Stimulated activated CD8-positive, alpha-beta memory T cell treated with anti-CD3 and anti-CD28 coated beads, Interleukin-4, amount 100 ng/mL, for 24 hours (primary cell): ENCODE measurements around the gene LONP1.
"Not testable (repeated sequence)": the region's sequence is repeated elsewhere in the genome, so short reads cannot be mapped to it uniquely, and the experiment has no call there.

Experiments
- DNase-seq: peaks from one replicate; pipeline ENCODE4 v3.0.0-alpha.2; 2020; ENCODE audit warnings: low read depth

Gene LONP1, protein sequence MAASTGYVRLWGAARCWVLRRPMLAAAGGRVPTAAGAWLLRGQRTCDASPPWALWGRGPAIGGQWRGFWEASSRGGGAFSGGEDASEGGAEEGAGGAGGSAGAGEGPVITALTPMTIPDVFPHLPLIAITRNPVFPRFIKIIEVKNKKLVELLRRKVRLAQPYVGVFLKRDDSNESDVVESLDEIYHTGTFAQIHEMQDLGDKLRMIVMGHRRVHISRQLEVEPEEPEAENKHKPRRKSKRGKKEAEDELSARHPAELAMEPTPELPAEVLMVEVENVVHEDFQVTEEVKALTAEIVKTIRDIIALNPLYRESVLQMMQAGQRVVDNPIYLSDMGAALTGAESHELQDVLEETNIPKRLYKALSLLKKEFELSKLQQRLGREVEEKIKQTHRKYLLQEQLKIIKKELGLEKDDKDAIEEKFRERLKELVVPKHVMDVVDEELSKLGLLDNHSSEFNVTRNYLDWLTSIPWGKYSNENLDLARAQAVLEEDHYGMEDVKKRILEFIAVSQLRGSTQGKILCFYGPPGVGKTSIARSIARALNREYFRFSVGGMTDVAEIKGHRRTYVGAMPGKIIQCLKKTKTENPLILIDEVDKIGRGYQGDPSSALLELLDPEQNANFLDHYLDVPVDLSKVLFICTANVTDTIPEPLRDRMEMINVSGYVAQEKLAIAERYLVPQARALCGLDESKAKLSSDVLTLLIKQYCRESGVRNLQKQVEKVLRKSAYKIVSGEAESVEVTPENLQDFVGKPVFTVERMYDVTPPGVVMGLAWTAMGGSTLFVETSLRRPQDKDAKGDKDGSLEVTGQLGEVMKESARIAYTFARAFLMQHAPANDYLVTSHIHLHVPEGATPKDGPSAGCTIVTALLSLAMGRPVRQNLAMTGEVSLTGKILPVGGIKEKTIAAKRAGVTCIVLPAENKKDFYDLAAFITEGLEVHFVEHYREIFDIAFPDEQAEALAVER

DNA sequence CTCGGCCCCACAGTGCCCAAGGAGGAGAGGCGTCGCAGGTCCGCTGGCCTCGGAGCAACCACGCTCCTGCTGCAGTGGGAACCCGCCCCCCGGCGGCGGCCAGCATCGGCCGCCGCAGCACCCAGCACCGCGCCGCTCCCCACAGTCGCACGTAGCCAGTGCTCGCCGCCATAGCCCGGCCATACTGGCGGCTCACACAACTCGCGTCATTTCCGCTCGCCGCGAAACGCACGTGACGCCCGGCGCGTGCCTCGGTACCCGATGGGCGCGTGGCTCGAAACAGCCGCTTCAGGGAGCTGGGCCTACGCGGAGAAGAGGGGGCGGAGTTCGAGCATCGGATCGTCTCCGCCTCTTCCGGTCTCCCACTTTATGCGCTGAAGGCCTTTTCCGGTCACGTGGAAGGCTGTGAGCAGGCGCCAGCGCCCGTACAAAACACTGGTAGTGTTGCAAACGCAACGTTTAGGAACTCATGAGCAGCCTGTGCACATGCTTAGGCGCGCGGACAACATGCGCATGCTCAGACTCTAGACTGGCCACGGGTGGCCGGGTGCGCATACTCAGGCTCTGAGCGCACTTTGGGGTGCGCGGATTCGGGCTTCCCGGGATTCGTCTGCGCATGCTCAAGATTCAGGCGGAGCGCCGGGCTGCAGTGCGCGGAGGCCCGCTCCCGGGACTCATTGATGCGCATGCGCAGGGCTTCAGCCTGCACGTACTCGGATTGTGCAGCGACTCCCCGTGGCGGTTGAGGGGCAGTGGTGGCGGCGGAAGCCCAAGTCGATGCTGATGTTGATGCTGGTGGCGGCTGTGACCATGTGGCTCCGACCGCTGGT lies at the start of gene LONP1, which contains the start of gene CATSPERD:
LONP1 (minus strand) TSS at position 186 of the 830 bp plus-strand sequence; CDS start at position 172, 14 bp downstream.
CATSPERD (plus strand) TSS at position 677 of the 830 bp plus-strand sequence; CDS start at position 778, 101 bp downstream.
- DNase-seq = peak; percentile 96

DNA sequence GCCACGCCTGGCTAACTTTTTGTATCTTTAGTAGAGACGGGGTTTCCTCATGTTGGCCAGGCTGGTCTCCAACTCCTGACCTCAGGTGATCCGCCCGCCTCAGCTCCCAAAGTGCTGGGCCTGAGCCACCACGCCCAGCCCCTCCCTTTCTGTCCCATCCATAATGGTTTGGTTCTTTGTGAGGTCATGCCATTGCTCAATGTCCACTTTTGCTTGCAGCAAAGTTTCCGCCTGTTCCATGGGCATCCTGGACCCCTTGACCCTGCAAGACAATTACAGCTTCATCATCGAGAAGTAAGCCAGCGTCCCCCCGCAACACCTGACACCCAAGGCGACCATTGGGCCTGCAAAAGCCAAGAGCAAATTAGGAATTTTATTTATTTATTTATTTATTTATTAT lies 48.0 kb upstream of the LONP1 start:
- DNase-seq = no peak

DNA sequence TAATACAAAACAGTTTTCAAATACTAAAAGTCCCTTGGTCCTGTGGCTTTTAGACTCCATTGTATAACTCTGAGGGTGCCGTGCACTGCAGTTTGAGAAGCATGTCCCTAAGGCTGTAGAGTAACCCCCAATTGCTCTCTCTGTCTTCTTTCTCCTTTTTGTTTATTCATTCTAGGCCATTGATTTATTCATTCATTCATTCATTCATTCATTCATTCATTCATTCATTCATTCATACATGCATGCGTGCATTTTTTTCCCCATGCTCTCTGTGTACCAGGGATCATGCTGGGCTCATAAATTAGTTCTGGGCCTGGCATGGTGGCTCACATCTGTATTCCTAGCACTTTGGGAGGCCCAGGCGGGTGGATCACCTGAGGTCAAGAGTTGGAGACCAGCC lies 45.3 kb upstream of the LONP1 start:
- no peak for DNase-seq

DNA sequence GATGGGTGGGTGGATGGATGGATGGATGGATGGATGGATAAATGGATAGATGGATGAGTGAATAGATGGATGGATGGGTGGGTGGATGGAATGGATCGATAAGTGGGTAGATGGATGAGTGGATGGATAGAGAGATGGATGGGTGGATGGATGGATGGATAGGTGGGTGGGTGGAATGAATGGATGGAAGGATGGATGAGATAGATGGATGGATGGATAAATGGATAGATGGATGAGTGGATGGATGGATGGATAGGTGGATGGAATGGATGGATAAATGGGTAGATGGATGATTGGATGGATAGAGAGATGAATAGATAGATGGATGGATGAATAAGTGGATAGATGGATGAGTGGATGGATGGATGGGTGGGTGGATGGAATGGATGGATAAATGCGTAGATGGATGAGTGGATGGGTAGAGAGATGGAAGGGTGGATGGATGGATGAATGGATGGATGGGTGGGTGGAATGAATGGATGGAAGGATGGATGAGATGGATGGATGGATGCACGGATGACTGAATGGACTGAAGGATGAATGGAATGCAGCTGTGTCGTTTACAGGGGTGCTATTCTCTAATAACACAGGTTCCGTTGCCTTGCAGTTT lies 42.8 kb upstream of the LONP1 start:
- no peak for DNase-seq

DNA sequence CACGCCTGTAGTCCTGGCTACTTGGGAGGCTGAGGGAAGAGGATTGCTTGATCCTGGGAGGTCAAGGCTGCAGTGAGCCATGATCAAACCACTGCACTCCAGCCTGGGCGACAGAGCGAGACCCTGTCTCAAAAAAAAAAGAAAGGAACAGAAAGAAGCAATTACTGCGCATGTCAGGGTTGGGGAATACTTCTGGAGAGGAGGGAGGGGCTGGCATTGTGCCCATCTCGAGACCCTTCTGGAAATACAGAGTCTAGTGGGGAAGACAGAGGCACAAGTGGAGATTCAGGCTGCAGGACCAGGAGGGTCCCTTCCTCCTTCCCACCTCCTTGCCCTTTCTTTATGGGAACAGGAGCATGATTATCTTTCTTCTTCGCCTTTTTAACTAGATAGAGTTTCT lies 33.8 kb upstream of the LONP1 start:
- no peak for DNase-seq

DNA sequence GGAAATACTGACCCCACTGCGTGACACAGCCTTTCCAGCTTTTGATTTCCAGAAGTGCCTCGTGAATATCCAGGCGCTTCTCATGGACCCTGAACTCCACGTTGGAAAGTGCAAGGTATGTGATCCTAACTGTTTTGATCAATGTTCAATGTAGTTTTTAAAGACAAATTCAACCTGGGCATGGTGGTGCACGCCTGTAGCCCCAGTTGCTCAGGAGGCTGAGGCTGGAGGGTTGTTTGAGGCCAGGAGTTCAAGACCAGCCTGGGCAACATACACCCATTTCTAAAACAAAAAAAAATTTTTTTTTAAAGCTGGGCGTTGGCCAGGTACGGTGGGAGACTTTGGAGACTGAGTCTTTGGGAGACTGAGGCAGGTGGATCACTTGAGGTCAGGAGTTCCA lies 31.8 kb upstream of the LONP1 start:
- no peak for DNase-seq

DNA sequence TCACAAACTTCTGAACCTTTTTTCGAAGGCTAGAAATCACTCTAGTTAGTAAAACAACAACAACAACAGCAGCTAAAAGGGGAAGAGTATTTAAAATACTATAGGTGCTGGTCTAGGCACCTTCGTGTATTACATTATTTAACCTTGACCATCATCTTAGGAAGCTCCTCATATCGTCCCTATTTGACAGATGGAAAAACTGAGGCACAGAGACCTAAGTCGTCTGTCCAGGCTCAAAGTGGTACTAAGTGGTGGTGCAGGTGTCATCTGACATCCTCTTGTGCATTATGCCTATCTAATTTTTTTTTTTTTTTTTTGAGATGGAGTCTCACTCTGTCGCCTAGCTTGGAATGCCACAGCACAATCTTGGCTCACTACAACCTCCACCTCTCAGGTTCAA lies 29.6 kb upstream of the LONP1 start:
- DNase-seq = no peak

DNA sequence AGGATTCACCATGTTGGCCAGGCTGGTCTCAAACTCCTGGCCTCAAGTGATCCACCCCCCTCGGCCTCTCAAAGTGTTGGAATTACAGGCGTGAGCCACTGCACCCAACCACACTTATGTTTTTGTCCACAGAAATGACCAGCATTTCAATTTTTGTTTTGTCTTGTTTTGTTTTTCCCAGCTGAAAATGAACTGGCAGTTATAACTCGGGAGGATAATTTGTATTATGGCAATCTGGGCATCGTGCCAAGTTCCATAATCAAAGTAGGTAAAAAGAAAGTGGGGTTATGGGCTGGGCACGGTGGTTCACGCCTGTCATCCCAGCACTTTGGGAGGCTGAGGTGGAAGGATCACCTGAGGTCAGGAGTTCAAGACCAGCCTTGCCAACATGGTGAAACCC lies 29.0 kb upstream of the LONP1 start:
- DNase-seq = not testable (repeated sequence)

DNA sequence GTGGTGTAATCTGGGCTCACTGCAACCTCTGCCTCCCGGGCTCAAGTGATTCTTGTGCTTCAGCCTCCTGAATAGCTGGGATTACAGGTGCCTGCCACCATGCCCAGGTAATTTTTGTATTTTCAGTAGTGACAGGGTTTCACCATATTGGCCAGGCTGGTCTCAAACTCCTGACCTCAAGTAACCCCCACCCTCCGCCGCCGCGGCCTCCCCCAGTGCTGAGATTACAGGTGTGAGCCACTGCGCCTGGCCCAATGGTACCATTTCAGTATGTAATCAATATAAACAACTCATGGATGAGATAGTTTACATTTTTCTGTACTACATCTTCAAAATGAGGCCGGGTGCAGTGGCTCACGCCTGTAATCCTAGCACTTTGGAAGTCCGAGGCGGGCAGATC lies 25.1 kb upstream of the LONP1 start:
- not testable (repeated sequence) for DNase-seq

DNA sequence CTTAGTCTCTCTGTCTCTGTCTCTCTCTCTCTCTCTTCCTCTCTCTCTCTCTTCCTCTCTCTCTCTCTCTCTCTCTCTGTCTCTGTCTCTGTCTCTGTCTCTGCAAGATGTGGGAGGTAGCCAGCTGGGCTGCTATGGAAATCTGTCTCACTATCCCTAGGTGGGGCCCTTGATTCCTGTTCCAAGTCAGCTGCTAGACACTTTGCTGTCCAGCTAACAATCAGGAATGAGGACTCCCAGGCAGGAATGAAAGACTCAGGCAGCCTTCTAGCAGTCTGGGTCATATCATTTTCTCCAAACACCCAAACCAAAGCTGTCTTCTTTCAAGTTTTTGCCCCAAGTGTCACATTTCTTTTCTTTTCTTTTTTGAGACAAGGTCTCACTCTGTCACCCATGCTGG lies 23.7 kb upstream of the LONP1 start:
- DNase-seq = no peak

DNA sequence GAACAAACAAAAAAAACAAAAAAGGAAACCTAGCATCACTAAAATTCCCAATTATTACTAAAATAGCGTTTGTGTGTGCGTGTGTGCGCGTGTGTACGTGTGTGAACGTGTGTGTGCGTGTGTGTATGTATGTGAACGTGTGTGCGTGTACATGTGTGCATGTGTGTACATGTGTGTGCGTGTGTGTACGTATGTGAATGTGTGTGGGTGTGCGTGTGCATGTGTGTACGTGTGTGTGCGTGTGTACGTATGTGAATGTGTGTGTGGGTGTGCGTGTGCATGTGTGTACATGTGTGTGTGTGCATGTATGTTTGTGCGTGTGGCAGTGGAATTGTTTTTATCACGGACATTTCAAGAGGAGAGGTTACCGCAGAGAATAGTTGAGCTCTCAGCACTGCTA lies 22.1 kb upstream of the LONP1 start:
- DNase-seq = no peak

DNA sequence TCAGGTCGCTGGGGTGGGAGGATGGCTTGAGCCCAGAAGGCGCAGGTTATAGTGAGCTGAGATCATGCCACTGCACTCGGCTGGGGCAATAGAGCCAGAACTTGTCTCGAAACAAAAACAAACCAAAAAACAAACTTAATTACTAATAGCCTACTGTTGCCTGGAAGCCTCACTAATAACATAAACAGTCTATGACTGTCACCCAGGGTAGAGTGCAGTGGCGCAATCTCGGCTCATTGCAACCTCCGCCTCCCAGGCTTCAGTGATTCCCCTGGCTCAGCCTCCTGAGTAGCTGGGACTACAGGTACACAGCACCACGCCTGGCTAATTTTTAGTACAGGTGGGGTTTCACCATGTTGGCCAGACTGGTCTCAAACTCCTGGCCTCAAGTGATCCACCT lies 18.5 kb upstream of the LONP1 start:
- DNase-seq = no peak

DNA sequence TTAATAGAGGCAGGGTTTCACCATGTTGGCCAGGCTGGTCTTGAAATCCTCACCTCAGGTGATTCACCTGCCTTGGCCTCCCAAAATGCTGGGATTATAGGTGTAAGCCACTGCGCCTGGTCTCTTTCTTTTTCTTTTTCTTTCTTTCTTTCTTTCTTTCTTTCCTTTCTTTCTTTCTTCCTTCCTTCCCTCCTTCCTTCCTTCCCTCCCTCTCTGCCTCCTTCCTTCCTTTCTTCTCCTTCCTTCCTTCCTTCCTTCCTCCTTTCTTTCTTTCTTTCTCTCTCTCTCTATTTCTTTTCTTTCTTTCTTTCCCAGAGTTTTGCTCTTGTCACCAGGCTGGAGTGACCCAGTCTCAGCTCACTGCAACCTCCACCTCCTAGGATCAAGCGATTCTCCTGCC lies 13.2 kb upstream of the LONP1 start:
- not testable (repeated sequence) for DNase-seq

DNA sequence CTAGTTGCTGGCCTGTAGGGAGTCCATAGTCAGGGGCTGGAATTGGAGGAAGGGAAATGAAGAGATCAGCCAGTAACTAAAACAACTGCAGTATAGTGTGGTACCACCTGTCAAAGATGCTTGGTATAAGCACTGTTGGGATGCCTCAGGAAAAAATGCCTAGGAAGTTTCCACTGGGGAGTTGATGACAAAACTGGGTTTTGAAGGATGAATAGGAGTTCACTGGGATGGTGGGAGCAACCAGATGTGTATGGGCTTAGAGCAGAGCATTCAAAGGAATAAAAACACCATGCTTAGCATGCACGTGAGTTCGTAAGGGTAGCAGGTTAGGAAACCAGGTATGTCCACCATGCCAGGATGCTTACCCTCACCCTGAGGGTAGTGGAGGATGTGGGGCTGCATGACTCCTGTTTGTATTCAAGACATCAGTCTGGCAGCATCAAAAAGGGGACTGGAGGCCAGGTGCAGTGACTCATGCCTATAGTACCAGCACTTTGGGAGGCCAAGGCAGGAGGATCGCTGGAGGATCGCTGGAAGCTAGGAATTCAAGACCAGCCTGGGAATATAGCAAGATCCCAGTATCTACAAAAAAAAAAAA lies 7.6 kb upstream of the LONP1 start:
- DNase-seq = no peak

DNA sequence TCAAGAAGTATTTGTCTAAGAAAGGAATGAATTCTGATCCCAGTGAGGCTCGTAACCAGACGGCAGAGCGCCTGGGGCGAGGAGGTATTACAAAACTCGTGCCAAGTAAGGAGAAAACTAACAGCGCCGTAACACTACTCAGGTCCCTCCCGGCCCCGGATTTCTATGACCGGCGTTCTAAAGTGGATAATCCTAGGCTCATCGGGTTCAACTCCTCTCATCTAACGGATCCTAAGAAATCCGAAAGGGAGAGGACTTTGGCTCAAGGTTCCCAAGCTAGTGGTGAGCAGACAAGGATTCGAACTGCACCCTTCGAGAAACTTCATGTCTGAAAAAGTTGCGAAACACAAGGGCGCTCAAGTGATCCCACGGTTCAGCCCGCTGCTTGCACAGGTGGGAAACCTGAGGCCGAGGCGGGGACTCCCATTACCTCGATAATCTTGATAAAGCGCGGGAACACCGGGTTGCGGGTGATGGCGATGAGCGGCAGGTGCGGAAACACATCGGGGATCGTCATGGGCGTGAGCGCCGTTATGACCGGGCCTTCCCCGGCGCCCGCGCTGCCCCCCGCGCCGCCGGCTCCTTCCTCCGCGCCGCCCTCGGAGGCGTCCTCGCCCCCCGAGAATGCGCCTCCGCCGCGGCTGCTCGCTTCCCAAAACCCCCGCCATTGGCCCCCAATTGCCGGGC lies 529 bp downstream of the LONP1 start:
- no peak for DNase-seq

DNA sequence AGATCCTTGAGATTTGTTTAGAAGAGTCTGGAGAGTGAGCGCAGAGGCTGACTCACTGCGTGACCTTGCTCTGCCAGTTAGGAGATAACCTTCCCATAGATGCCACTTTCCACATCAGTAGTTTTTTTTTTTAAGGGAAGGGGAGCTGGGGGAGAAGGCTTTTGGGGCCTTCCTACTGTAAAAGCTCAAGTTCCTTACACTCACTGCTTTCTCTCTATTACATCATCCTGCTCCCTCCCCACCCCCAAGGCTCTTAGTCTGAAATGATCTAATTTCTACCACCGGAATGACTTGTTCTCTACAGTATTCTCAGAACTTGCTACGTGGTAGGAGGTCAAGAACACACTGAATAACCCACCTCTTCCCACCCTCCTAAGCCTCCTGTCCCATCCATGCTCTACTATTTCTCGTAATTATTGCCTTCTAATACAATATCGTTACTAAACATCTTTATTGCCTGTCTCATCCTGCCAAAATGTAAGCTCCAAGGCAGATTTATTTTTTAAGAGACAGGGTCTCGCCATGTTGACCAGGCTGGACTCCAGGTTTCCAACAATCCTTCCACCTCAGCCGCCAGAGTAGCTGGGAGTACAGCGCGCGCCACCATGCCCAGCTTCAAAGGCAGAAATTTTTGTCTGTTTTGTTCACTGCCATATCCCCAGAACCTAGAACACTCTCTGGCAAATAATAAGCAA lies 1.2 kb downstream of the LONP1 start:
- DNase-seq = peak; percentile 47

DNA sequence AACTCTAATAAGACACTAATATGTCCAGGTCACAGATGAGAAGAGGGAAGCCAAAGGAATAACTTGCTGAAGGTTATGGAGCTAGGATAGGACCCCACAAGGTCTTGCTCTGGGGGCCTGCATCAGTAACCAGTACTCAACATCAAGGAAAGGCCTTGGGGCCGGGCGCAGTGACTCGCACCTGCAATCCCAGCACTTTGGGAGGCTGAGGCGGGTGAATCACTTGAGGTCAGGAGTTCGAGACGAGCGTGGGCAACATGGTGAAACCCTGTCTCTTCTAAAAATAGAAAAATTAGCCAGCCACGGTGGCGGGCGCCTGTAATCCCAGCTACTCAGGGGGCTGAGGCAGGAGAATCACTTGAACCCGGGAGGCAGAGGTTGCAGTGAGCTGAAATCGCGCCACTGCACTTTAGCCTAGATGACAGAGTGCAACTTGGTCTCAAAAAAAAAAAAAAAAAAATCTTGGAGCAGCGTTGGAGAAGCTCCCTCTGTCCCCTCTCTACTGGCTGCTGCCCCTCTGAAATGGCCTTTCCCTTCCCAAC lies 1.8 kb downstream of the LONP1 start:
- peak; percentile 36 for DNase-seq

DNA sequence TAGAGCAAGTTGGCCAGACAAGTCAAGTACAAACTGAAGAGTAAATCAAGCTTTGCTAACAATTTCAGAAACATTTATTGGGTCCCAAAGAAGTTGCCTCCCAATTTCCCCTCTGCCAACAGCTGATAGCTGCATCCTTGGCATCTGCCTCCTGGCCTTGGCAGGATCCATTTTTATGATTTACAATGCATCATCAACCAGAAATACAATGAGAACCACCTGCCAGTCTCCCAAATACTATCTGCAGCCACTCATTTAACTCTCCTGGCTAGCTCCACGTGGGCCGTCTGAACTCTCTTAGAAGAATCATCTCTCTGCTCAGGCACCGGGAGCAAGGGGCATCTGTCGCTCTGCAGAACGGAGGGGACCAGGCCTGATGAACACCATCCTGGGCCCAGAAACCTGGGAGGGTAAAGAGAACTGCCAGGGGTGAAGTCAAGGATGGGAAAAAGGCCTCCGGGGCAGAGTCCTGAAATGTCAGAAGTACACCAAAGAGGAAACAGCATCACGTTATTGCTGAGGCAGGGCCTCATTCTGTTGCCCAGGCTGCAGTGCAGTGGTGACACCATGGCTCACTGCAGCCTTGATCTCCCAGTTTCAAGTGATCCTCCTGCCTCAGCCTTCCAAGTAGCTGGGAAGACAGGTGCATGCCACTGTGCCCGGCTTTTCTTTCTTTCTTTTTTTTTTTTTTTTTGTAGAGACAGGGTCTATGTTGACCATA lies 2.6 kb downstream of the LONP1 start:
- no peak for DNase-seq

DNA sequence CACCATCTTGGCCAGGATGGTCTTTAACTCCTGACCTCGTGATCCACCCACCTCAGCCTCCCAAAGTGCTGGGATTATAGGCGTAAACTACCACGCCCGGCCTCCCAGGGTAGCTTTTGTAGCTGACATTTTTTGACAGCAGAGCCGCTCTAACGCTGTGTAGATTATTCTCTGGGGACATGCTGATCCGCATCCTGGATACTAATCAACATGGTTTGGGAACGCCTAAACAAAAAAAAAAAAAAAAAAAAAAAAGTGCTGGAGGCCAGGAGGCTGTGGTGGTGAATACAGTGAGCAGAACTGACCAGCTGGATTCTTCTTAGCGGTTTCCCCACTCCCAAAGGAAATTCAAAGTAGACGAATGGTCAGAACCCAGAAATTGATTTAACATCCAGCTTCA lies 5.1 kb downstream of the LONP1 start:
- DNase-seq = no peak
